ENCODE results near the gene TBATA.
A peak's percentile ranks its signal among the peaks of the same experiment; 100 is the strongest.

The TBATA gene

GRCh38 chr10:70804421-70804808 lies 19.2 kb upstream of the TBATA start:
- no peak overlapping the region for H3K4me3 ChIP-seq (ENCODE audit: severe bottlenecking)
- H3K27me3 ChIP-seq (ENCODE audit: insufficient read depth, poor library complexity, severe bottlenecking), result no peaks in the 10 kb centered on the region
- H3K36me3 ChIP-seq (ENCODE audit: low read depth), result no peaks in the 10 kb centered on the region
- ATAC-seq (ENCODE audit: low read depth) (peak; percentile 87), DNase-seq (ENCODE audit: low spot score) (no peak)
- peak overlapping the region; percentile 8 for H3K27ac ChIP-seq (ENCODE audit: poor library complexity, severe bottlenecking)
- no peak for TF ChIP-seq CTCF (IDR thresholded peaks at IDR 0.05; ENCODE audit: poor library complexity, severe bottlenecking)
- H3K4me1 ChIP-seq (ENCODE audit: insufficient read depth, poor library complexity, severe bottlenecking), result peaks cover 13% of the 10 kb centered on the region
- no peaks in the 10 kb centered on the region for H3K9me3 ChIP-seq (ENCODE audit: severe bottlenecking)

GRCh38 chr10:70803775-70804420 lies 18.7 kb upstream of the TBATA start:
- DNase-seq (ENCODE audit: low spot score) (no peak), ATAC-seq (ENCODE audit: low read depth) (peak; percentile 33; the same call in 1 of the 3 replicates)
- no peak for TF ChIP-seq CTCF (IDR thresholded peaks at IDR 0.05; ENCODE audit: poor library complexity, severe bottlenecking)
- Histone ChIP-seq H3K4me1 (ENCODE audit: insufficient read depth, poor library complexity, severe bottlenecking) (peaks cover 13% of the 10 kb centered on the region), H3K36me3 (ENCODE audit: low read depth) (no peaks in the 10 kb centered on the region), H3K4me3 (ENCODE audit: severe bottlenecking) (no peak overlapping the region), H3K27ac (ENCODE audit: poor library complexity, severe bottlenecking) (peak overlapping the region; percentile 8), H3K9me3 (ENCODE audit: severe bottlenecking) (no peaks in the 10 kb centered on the region), H3K27me3 (ENCODE audit: insufficient read depth, poor library complexity, severe bottlenecking) (no peaks in the 10 kb centered on the region)

DNA sequence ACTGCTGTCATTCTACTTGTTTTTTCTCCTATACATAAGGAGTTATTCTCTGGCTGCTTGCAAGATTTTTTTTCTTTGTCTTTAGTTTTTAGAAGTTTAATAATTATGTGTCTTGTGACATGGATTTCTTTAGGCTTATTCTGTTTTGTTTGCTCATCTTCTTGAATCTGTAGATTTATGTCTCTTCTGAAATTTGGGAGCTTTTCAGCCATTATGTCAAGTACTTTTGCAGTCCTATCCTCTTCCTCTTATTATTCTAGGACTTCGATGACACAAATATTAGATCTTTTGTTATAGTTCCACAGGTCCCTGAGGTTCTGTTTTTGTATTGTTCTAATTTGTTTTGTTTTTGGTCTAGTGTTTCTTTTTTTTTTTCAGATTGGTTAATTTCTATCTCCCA lies 16.7 kb upstream of the TBATA start:
- no peak overlapping the region for H3K4me3 ChIP-seq (ENCODE audit: severe bottlenecking)
- H3K9me3 ChIP-seq (ENCODE audit: severe bottlenecking), result no peaks in the 10 kb centered on the region
- TF ChIP-seq CTCF (IDR thresholded peaks at IDR 0.05; ENCODE audit: poor library complexity, severe bottlenecking), result no peak
- DNase-seq (ENCODE audit: low spot score), result no peak
- no peaks in the 10 kb centered on the region for H3K36me3 ChIP-seq (ENCODE audit: low read depth)
- H3K4me1 ChIP-seq (ENCODE audit: insufficient read depth, poor library complexity, severe bottlenecking), result peaks cover 13% of the 10 kb centered on the region
- H3K27me3 ChIP-seq (ENCODE audit: insufficient read depth, poor library complexity, severe bottlenecking), result no peaks in the 10 kb centered on the region
- no peak overlapping the region for H3K27ac ChIP-seq (ENCODE audit: poor library complexity, severe bottlenecking)
- no peak for ATAC-seq (ENCODE audit: low read depth)

DNA sequence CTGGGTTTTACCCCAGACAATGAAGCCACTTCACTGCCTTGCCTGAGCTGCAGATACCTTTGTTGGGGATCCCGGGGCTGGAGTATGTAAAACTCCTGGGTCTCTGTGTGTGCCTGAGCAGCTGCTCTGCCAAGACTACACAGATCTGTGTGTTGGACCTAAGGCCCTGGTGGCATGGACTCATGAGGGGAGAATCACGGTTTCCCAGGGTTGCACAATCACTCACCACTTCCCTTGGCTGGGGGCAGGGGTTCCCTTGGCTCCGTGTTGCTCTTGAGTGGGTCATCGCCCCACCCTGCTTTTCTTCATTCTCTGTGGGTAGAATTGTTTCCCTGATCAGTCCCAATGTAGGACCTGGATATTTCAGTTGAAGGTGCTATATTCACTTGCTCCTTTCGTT lies 13.9 kb upstream of the TBATA start:
- no peaks in the 10 kb centered on the region for H3K27me3 ChIP-seq (ENCODE audit: insufficient read depth, poor library complexity, severe bottlenecking)
- DNase-seq (ENCODE audit: low spot score), result no peak
- H3K36me3 ChIP-seq (ENCODE audit: low read depth), result no peaks in the 10 kb centered on the region
- TF ChIP-seq CTCF (IDR thresholded peaks at IDR 0.05; ENCODE audit: poor library complexity, severe bottlenecking), result no peak
- peaks cover 4% of the 10 kb centered on the region for H3K4me1 ChIP-seq (ENCODE audit: insufficient read depth, poor library complexity, severe bottlenecking)
- no peak overlapping the region for H3K4me3 ChIP-seq (ENCODE audit: severe bottlenecking)
- no peak for ATAC-seq (ENCODE audit: low read depth)
- H3K27ac ChIP-seq (ENCODE audit: poor library complexity, severe bottlenecking), result no peak overlapping the region
- no peaks in the 10 kb centered on the region for H3K9me3 ChIP-seq (ENCODE audit: severe bottlenecking)

GRCh38 chr10:70797840-70798239 lies 12.7 kb upstream of the TBATA start:
- no peak for TF ChIP-seq CTCF (IDR thresholded peaks at IDR 0.05; ENCODE audit: poor library complexity, severe bottlenecking)
- Histone ChIP-seq H3K9me3 (ENCODE audit: severe bottlenecking) (no peaks in the 10 kb centered on the region), H3K36me3 (ENCODE audit: low read depth) (no peaks in the 10 kb centered on the region), H3K27ac (ENCODE audit: poor library complexity, severe bottlenecking) (no peak overlapping the region), H3K4me3 (ENCODE audit: severe bottlenecking) (no peak overlapping the region), H3K27me3 (ENCODE audit: insufficient read depth, poor library complexity, severe bottlenecking) (no peaks in the 10 kb centered on the region), H3K4me1 (ENCODE audit: insufficient read depth, poor library complexity, severe bottlenecking) (no peaks in the 10 kb centered on the region)
- no peak for ATAC-seq (ENCODE audit: low read depth)
- DNase-seq (ENCODE audit: low spot score), result no peak

All from RWPE2 (cell line).